GM18508 (cell line): ENCODE data around the gene ARTN.

Source experiments
- ATAC-seq: cut with Tn5 transposase; IDR thresholded peaks from one replicate; pipeline ENCODE4 v1.9.1; 2021; ENCODE audit warnings: moderate number of reproducible peaks; ENCODE audit not compliant: insufficient read depth, unreplicated experiment

Gene ARTN

DNA sequence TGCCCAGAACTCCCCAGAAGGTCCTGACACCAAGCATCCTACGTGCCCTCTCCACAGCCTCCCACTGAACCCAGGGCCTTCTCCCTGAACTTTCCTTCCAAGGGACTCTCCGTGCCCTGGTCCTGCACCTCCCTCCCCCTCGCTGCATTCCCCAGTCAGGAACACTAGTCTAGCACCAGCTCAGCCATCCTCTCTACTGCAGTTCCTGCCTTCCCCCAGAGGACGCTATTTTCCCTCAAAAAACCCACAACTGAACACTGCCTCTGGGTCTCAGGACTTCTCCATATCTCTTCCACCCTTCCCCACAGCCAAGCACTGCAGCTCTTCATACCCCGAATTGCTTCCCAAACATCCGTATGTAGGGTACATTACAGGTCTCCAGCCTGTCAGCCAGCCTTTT is 12.6 kb upstream of the ARTN start:
- ATAC-seq, result no peak

DNA sequence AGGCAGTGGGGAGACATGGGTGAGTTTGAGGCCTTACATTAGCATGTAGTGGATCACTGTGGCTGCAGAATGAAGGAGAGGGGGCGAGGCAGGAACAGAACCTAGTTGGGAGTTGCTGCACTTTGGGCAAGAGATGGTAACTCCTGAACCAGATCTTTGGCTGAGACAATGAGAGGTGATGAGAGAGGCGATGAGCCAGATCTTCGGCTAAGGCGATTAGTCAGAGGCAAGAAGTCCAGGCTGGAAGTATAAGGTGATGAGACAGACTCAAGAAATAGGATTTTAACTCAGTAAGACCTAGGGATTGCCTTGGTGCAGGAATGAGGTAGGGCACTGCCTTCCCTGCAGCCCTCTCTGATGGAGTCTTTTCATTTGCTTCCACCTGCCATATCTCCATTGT is 9.1 kb upstream of the ARTN start:
- no peak for ATAC-seq

DNA sequence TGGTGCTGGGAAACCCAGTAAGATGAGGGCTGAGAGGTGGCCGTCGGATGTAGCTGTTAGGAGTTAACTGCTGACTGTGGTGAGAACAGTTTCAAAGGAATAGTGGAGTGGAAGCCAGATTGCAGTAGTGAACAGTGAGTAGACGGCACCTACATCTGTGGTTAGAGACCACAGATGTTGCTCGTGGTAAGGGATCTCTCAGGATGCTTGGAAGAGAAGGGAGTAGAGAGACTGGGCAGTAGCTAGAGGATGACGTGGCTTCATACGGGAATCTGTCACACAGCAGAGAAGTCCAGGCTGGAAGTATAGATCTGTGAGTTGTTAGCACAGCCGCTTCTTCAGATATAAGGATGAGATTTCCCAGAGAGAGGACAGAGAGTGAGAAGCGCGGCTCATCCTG is 7.8 kb upstream of the ARTN start:
- ATAC-seq, result no peak

DNA sequence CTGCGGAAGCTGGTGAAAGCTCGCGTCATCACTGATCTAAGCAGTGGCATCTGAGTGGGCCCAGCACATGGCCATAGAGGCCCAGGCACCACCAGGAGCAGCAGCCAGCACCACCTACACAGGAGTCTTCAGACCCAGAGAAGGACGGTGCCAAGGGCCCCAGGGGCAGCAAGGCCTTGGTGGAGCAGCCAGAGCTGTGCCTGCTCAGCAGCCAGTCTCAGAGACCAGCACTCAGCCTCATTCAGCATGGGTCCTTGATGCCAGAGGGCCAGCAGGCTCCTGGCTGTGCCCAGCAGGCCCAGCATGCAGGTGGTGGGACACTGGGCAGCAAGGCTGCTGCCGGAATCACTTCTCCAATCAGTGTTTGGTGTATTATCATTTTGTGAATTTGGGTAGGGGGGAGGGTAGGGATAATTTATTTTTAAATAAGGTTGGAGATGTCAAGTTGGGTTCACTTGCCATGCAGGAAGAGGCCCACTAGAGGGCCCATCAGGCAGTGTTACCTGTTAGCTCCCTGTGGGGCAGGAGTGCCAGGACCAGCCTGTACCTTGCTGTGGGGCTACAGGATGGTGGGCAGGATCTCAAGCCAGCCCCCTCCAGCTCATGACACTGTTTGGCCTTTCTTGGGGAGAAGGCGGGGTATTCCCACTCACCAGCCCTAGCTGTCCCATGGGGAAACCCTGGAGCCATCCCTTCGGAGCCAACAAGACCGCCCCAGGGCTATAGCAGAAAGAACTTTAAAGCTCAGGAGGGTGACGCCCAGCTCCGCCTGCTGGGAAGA is 3.2 kb upstream of the ARTN start:
- no peak for ATAC-seq

DNA sequence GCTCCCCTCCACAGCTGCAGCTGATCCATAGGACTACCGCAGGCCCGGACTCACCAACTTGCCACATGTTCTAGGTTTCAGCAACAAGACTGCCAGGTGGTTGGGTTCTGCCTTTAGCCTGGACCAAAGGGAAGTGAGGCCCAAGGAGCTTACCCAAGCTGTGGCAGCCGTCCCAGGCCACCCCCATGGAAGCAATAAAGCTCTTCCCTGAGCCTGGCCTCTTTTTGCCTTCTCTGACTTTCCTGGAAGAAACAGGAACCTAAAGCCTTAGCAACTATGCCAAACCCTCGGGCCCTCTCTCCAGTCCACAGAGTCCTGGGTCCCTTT is 2.7 kb upstream of the ARTN start:
- ATAC-seq, result no peak

DNA sequence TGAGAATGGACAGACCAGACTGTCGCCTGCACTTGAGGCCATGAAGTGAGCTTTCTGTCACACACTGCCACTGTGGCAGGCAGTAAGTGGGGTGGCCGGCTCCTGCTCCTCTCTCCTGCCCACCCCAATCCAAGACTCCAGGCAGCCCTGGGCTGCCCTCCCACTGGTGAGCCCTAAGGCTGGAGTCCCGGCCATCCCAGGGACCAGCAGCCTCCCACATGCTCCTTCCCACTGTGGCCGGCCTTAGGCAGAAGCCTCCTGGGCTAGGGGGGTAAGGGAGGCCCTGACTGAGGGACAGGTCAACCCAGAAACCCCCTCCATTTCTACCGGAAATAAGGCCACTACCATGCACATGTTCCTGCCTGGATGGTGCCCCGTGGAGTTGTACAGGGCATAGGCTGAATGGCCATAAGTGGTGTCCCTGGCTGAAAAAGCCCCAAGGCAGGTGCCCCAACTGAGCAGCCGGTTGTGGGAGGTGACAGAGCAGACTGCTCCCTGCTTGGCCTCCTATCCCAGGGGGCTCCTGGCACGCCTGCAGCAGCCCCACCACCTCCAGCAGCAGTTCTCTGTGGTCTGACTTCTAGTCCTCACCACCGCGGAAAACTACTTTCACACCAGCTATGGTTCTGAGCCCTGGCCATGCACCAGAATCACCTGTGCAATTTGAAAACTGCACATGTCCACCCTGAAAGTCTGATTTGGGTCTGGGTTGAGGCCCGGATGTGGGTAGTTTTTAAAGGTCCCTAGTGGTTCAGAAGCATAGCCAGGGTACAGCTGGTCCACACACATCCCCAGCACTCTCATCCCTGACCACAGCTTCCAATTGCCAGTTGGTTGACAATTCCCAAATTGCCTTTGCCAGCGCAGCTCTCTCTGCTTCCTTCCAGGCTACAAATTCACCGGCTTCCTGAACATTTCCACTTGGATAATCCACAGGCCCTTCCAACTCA is 1.6 kb upstream of the ARTN start:
- no peak for ATAC-seq

DNA sequence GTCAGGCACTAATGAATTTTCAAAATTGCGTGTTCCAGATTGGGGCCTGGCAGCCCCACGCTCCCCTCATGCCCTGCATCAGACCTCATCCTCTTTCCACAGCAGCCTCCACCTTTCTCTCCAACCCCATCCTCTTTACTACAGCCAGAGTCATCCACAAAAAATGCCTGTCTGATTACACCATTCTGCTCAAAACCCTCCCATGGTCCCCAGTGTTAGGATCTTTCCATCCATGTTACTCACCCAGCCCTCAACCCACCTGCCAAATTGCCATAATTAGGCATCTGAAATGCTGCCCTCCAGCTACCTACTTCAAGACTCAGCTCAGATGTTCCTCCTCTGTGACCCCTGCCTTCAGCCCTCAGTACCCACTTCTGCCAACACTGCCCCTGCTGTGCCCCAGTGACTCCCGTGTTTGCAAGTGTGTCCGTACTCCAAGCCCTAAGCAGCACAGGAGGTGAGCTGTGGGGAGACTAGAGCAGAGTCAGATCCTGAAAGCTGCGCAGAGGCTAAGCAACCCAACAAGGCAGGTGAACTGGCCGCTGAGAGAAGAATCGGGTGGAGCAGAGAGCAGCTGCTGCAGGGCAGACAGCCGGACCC is 715 bp upstream of the ARTN start:
- ATAC-seq, result no peak

DNA sequence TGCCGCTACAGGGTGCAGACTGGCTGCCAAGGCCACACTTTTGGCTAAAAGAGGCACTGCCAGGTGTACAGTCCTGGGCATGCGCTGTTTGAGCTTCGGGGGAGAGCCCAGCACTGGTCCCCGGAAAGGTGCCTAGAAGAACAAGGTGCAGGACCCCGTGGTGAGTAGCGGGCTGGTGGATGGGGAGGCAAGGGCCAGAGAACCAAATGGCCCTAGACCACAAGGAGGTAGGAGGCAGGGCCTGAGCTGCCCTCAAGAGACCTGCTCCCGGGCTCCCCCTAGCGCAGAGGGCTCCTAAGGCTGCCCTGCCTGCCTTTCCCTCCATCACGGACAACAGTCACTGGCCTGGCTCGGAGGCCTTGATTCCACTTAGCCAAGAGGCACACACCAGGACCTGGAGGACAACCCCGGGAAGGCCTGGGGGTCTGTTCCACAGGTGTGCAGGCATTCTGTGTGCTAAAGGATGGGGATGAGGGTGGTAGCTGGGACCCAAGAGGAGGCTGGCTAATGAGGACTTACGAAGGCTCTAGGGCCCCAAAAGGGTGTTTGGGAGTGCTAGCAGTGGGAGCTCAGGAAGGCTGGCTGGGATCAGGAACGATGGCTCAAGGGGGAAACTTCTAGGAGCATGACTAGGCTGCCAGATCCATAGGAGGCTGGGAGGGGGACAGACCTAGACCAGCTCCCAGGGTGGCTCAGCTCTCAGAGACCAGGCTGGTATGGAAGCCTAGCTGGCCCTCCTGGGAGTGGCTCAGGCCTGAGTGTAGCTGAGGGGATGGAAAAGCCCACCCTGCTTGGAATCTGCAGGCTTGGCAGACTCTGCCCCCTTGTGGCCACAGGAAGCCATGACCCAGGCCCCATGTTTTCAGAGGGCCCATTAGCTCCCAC is 742 bp downstream of the ARTN start:
- no peak for ATAC-seq

DNA sequence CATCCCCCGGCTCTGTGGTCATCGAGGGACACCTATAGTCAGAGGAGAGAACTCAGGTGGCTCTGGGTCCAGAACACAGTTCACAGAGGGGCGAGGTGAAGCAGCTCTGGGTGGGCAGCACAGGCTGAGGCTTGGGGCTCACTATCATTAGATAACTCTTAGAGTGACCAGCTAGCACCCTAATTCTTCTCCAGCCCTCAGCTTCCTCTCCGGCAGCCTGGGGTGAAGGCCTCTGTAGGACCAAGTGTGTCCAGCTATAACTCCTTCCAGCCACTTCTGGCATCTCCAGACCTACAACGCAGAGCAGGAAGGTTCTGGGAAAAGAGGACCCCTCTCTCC is 1.4 kb downstream of the ARTN start:
- no peak for ATAC-seq

DNA sequence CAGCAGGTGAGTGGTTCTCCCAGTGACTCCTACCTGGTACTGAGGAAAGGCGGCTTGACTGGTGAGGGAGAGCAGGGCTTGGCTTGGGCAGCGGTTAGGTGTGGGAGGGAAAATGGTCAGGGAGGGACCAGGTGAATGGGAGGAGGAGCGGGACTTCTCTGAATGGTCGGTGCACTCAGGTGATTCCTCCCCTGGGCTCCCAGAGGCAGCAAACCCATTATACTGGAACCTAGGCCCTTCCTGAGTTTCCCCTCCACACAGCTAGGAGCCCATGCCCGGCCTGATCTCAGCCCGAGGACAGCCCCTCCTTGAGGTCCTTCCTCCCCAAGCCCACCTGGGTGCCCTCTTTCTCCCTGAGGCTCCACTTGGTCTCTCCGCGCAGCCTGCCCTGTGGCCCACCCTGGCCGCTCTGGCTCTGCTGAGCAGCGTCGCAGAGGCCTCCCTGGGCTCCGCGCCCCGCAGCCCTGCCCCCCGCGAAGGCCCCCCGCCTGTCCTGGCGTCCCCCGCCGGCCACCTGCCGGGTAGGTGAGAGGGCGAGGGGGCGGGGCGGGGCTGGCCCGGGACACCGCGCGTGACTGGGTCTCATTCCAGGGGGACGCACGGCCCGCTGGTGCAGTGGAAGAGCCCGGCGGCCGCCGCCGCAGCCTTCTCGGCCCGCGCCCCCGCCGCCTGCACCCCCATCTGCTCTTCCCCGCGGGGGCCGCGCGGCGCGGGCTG is 2.3 kb downstream of the ARTN start:
- ATAC-seq, result no peak

DNA sequence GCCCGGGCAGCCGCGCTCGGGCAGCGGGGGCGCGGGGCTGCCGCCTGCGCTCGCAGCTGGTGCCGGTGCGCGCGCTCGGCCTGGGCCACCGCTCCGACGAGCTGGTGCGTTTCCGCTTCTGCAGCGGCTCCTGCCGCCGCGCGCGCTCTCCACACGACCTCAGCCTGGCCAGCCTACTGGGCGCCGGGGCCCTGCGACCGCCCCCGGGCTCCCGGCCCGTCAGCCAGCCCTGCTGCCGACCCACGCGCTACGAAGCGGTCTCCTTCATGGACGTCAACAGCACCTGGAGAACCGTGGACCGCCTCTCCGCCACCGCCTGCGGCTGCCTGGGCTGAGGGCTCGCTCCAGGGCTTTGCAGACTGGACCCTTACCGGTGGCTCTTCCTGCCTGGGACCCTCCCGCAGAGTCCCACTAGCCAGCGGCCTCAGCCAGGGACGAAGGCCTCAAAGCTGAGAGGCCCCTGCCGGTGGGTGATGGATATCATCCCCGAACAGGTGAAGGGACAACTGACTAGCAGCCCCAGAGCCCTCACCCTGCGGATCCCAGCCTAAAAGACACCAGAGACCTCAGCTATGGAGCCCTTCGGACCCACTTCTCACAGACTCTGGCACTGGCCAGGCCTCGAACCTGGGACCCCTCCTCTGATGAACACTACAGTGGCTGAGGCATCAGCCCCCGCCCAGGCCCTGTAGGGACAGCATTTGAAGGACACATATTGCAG is 3.0 kb downstream of the ARTN start:
- no peak for ATAC-seq

DNA sequence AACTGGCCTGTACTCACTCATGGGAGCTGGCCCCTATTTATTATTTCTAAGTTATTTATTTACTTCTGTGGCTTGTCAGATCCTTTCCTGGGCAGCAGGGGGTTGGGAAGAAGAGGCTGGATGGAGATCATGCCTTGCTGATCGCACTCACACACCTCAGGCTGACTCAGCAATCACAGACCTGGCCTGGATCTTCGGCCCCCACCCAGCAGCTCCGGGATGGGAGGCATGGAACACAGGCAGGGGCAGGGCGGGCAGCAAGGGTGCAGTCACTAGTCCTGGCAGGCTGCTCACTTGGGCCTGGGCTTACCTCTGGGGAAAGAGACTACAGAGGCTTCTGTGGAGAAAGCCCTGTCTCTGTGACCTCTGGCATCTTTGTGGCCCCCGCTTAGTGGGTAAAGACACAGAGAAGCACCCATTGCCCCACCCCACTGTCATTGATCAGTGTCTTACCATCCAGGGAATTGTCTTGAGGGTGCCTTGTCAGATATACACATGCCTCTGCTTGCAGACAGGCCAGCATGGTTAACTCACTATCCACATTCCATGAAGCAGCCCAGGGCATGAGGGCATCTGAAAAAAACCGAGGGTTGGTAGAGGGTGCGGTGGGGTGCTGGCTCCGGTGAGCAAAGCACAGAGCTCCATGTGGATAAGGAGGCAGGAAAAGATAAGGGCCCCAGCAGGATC is 3.7 kb downstream of the ARTN start:
- ATAC-seq, result no peak

DNA sequence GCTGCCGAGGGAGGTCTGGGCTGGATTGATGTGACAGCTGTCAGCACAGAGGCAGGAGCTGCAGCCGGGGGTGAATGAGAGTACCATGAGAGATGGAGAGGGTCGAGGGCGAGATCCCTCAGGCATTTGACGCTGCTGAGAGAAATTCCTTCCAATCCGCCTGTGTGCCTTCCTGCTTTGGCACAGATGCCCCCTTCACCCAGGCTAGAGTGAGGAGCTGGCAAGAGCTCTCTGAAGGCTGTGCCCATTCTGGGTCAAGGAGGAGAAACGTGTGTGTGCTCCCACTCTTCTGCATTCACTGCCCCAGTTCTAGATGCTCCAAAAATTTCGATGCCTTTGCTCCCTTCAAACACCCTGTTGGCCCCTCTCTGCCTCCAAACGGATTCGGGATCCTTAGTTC is 4.8 kb downstream of the ARTN start:
- ATAC-seq, result no peak

DNA sequence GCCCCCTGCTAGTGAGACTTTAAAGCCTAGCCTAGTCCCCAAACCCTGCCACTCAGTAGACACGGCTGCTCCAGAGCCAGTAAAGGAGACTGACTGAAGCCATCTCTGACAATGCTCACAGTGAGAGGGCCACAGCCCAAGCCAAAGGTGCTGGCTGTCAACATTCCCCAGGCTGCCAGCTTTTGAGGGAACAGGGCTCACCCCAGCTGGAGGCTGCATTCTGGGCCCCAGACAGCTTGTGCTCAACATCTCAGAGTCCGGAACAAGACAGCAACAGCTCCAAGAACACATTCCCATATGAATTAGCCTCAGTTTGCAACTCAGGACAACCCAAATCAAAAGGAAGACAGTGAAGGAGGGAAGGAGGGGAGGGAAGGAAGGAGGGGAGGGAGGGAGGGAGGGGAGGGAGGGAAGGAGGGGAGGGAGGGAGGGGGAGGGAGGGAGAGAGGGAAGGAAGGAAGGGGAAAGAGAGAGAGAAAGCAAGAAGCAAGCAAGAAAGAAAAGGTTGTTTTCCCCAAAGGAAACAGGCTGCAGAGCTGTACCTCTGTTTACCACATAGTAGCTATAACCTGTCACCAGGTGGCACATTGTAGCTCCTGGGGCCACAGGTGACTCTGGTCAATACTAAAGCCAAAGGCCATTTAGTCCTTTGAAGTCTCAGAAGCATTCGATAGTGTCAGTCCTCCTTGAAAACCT is 5.4 kb downstream of the ARTN start:
- ATAC-seq, result no peak

DNA sequence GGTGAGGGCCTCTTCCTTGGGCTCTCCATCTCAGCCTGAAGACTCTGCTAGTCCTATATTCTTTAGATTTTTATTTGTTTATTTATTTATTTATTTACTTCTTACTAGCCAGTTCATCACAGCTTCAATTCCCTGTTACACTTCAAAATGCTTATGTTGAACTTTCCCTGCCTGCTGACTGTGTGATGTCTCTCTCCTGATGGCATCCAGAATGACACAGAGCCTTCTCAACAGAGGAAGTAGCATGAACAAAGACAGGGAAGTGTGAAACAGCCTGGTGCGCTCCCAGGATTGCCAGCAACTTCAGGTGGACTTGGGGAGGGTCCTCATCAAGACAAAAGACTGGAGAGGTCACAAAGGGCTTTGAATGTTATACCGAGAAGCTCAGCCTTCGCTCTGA is 8.8 kb downstream of the ARTN start:
- no peak for ATAC-seq

DNA sequence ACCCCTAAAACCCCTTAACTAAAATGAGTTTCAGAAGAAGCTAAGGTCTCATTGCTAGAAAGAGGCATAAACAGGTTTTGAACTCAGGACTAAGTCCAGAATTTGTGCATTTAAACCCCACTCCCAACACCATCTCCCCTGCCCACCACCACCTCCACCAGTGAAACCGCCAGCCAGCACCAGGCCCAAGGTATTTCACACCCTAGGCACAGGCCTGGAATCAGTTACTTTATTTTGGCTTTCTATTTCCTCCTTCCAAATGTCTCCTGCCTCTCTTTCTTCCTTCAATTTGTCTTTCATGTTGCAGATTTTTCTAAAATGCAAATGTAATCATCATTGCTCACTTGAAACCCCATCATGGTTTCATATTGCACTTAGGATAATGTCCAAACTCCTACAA is 11.3 kb downstream of the ARTN start:
- no peak for ATAC-seq

DNA sequence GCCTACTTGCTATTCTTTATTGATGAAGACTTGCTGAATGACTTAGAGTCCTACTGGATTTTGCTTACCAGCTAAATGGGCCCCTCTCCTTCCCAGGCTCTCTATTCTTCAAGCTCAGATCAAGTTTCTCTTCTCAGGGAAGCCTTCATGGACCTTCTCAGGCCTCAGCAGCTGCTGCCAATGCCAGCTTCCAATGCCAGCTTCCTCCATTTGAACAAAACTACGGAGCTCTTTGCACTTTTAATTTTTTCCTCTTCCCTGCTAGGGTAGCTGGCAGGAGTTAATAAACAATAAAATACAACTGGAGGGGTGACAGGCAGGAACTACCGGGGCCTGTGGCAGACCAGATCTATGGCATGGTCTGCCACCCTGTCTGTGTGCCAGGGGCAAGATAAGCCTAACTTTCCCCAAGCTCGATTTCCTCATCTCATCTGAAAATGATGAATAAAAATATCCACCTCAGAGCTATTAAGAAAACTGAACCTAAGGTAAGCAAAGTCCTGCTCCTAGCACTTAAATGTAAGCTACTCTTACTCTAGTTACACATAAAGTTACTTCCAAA is 12.2 kb downstream of the ARTN start:
- no peak for ATAC-seq
